ENCODE data around the gene KRT74. TPM values are rescaled to one million over a fixed set of nuclear protein-coding genes. Genes with fewer than 3 reads are reported as not detected.

KRT74 gene
- total RNA-seq, 1 experiment from 2014 or later: not detected

DNA sequence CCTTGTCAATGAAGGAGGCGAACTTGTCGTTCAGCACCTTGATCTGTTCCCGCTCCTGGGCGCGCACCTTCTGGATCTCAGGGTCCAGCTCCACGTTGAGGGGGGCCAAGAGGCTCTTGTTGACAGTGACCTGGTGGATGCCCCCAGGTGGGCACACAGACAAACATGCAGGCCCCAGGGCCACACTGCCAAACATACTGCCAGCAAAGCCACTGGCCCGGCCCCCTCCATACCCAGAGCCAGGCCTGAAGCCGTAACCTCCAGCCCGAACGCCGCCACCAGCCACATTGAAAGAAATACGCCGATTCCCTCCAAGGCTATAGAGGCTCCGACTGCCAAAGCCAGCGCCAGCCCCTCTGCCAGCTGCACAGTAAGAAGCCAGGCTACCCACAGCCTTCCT lies 337 bp downstream of the KRT74 start:
- DNase-seq (ENCODE audit: low spot score): no peak

DNA sequence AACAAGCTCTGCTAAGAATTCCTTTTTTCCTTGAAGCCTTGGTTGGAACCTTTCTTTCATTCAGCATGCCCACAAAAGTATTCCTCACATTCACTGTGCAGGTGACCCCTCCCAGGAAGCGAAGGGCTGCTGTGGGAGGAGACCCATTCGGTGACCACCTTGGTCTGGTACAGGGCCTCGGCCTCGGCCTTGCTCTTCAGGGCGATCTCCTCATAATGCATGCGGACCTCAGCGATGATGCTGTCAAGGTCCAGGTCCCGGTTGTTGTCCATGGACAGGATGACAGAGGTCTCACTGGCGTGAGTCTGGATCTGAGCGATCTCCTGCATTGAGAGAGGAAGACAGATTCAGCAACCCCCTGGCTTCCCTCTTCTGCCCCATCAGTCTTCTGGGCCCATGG lies 3.1 kb downstream of the KRT74 start:
- DNase-seq (ENCODE audit: low spot score): no peak

DNA sequence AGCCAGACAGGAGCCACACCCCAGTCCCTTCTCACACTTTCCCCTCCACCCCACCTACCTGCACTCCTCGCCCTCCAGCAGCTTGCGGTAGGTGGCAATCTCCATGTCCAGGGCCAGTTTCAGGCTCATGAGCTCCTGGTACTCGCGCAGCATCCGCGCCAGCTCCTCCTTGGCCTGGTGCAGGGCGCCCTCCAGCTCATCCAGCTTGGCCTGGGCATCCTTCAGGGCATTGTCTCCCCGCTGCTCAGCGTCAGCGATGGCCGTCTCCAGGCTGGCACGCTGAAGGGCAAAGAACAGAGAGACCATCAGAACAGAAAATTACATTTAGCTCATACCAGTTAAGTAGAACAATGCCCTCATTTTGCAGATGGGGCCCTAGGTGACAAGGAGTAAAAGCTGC lies 5.5 kb downstream of the KRT74 start:
- no peak for DNase-seq (ENCODE audit: low spot score)

DNA sequence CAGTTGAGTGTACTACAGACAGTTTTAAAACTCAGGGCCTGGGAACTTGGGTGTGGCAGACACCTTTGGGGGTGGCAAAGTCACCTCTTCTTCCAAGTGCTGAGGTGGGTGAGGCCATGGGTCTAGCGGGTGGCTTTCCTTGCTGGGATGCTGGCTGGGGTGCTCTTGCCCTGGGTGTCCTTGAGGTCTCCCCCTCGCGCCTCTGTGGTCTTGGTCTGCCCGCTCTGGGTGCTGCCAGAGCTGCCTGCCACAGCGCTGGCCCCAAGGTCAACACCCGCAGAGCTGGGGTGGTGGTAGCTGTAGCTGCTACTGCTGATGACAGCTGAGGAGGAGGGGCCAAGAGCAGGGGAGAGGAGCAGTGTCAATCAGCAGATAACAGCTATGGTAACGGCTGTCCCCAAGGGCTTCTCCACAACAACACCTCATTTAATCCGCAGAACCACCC lies 6.8 kb downstream of the KRT74 start:
- DNase-seq (ENCODE audit: low spot score): no peak

DNA sequence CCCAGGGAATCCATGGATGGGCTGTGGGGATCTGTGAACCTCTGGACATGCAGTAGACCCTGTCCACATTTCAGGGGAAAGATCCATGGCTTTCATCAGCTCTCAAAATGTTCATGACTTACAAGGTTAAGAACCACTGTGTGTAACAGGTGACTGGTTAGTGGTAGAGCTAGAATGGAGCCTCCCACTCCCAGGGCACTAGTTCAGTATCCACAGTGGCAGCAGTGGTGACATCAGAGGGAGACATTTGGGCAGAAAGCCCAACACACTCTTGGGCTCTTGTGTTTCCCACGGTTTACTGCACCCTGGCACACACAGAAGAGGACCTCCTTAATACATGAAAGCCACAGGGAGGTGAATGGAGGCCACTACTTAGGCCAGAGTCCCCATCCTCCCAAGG lies 9.1 kb downstream of the KRT74 start:
- no peak for DNase-seq (ENCODE audit: low spot score)

DNA sequence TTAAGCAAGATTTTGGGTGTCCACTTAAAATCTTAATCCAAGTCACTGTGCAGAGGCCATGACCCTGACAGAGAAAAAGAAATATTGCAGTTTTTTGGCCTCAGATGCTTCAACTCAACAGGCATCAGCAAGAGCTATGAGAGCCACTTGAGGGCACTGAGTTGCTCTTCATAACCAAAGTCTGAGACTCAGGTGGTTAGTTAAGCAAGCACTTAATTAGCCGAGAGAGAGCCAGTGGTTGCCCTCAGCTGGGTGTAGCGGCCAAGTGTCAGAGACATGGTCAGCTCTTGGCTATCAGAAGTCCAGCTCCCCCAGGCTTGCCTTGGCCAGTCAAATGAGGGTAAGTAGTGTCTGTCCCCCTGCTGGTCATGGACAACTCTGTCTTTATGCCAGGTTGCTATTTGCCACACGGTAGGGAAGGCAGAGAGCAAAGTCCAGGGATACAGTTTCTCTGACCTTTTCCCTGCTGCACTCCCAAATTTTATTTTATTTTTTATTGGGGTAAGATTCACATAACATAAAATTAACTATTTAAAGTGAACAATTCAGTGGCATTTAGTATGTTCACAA lies 11.7 kb downstream of the KRT74 start:
- DNase-seq (ENCODE audit: low spot score): no peak

DNA sequence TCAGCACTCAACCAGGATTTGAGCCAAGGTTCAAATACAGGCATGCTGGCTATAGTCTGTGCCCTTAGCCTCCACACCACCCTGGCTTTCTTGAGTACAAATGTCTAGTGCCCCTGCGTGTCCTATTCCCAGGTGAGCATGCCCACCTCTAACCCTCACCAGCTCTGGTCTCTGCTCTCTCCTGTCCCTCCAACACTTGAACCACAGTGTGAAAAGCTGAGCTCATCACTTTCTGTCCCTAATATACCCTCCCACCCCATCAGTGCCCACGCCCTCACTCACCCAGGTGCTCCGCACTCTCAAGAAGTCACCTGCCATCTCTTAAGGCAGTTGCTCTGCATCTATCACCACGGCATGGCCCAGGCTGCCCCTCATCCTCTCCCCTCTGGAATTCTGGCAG lies 13.7 kb downstream of the KRT74 start:
- DNase-seq (ENCODE audit: low spot score): no peak

DNA sequence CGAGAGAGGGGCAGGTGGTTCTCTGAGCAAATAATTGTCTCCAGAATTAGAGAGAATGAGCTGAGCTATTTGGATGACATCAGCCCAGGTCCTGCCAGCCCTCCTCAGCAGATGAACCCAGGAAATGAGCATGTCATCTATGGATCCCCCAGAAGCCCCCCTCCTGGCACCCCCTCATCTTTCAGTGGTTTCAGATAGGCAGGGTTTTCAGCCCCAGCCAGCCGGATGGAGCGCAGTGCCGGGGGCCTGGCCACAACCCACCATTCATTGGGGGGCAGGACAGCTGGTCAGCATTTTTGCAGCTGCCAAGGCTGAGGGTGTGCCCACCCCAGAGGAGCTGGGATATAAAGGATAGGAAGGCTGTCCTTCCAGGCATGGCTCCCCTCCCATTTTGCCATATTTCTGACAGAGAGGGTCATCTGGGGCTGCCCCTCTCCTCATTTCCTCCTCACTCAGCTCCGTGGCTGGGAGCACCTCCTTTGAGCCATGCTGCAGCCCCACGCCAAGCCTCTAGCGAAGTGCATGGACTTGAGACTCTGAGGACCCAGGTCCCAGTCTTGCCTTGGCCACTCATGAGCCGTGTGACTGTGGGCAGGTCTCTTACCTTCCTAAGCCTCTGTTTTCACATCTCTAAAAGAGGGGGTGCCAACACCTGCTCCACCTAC lies 14.7 kb downstream of the KRT74 start:
- DNase-seq (ENCODE audit: low spot score): no peak

DNA sequence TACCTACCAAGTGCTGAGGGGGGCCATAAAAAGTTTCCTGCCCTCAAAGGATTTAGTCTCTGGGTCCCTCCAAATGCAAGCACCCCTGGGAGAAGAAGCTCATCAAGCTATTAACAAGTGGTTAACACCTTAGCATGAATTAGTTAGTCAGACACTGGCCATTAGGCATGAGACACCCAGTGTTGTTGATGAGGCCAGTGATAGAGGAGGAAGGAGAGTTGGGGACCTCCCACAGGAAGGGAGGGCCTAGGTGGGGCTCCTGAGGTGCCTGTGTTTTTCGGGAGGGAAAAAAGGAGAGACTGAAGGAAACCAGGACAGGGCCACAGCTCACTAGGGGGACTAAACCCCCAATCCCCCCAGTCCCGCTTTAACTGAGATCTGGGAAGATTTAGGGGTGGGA lies 16.2 kb downstream of the KRT74 start:
- DNase-seq (ENCODE audit: low spot score): no peak

DNA sequence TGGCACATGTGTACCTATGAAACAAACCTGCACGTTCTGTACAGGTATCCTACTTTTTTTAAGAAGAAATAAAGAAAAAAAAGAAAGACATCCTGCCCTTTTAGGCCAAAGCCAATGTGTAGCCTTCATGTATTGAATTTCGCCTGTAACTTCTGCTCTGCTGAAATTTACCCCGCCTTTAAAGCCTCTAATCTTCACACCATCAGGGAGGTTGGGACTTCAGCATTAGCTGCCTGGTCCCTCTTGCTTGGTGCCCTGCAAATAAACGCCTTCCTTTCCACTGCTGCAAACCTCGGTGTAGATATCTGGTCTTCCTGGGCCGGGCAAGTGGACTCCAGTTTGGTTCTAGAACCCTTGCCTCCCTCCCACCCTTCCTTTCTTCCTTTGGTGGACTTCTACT lies 18.1 kb downstream of the KRT74 start:
- no peak for DNase-seq (ENCODE audit: low spot score)

DNA sequence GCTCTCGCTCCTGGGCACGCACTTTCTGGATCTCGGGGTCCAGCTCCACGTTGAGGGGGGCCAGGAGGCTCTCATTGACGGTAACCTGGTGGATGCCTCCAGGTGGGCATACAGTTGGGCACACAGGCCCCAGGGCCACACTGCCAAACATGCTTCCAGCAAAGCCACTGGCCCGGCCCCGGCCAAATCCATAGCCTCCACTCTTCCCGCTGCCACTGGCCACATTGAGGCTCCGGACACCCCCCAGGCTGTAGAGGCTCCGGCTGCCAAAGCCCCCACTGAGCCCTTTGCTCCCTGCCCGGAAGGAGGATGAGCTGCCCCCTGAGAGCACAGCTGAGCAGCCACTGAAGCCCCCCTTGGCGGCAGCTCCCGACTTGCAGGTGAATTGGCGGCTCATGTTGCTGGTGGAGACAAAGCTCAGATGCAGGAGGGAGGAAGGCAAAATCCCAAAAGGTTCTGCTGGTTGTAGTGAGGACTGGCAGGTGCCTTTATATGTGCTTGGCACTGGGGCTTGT lies 20.9 kb downstream of the KRT74 start, which contains the start of gene KRT71:
TSS of gene KRT71 (minus strand) at position 465 of the 515 bp plus-strand sequence. CDS start at position 397, 68 bp downstream.
- no peak for DNase-seq (ENCODE audit: low spot score)

DNA sequence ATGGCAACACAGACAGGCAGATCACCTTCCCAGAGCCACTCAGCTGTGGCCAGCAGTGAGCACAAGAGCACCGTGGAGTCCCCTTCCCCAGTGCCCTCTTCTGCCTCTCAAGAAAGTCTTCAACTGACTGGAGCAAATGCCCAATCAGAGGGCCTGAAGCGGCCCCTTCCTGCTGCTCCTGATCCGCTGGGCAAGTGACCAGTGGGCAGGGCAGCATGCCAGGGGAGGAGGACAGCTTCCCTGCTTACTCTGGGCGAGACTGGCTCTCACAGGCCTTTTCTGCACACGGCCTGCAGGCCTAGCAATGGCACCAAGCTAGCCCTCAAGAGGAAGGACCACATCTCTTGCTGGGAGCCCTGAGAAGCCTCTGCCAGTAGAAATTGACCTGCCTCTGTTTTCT lies 21.6 kb downstream of the KRT74 start:
- DNase-seq (ENCODE audit: low spot score): no peak

DNA sequence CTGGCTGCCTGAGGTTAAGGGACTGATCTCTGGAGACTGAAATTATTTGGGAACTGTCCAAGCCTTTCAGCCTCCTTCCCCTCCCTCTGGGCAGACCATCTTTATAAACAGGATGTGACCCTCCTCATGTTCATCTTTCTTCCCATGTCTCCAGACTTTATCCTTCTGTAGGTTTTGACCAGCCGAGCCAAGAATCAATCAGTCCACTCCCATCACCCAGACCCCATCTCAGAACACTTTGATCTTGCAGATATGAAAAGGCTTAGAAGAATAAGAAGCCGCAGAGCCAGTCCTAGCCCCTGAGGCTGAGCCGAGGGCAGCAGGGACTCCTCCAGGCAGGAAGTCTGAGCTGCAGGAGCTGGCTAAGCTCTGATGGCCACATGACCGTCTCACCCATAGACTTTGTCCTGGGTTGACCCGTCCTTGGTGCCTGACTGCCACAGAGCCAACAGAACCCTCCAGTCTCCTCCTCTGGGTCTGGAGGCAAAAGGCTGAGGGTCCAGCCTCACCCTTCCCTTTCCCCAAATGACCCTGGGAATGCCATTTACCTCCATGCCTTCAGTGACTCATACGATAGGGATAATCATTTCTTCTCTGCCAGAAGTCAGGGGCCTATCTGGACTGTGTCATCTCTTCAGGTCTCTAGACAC lies 22.3 kb downstream of the KRT74 start:
- no peak for DNase-seq (ENCODE audit: low spot score)

DNA sequence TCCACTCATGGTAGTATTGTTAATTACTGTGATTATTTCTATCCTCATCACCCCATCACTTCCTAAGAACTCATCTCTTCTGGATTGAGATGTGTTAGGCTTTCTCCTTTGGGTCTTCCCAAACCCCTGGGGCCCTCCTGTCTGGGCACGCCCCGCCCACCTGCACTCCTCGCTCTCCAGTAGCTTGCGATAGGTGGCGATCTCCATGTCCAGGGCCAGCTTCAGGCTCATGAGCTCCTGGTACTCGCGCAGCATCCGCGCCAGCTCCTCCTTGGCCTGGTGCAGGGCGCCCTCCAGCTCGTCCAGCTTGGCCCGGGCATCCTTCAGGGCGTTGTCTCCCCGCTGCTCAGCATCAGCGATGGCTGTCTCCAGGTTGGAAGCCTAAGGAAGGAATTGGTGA lies 27.5 kb downstream of the KRT74 start:
- no peak for DNase-seq (ENCODE audit: low spot score)

DNA sequence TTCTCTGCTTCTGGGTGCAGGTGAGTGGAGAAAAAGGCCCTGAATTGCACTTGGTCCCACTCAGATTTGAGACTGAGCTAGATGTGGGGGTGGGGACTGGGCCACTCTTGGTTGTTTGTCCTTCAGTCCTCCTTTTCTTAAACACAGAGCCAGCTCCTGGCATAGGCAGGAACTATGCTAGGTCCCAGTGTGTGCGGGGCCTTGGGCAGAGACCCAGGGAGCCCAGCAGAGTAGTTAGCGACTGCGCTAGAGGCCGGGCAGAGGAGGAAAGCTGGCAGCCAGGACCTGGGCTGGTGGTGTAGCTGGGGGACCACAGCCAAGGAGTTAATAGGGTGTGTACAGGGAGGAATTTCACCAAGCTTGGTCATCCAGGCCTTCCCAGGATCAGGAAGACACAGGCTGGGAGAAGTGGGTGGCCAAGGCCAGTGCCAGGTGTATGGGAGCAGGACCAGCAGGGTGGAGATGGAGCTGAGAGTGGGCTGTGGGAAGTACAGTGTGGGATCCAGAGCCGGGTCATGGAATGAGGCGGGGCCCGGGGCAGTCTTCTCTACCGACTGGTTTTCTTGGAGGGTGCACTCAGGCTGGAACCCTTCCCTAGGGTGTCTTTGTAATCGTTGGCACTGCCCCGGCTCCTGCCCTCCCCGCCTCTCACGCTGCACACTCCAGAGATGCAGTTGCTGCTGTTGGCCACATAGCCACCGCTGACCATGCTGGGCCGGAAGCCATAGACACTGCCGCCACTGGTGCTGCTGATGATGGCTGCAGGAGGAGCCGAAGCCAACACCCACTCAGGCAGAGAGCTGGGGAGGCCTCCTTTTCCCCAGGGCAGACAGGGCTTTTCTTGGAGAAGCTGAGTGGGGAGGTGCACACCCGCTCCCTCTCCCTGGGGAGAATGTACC lies 29.4 kb downstream of the KRT74 start:
- no peak for DNase-seq (ENCODE audit: low spot score)

DNA sequence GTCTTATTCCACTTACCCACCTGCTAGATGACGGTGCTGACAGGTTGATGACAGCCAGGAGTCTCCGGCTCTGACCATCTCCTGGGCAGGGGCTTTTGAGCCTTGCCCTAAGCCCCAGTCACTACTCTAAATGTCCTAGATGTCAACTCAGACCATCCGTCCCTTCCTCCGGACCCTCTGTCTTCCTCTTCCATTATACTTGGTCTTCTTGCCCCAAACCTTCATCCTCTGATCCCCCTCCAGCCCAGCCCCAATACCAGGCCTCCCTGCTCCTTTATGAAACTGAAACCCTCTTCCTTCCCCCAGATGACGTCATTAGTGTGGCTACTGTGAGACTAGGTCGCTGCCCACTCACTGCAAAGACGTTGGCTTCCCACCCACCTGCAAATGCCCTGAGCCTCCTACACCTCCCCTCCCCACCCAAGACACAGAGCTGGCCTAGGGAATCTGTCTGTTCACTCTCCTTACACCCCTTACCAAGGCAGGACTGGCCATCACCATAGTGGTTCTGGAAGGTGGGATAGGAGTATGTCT lies 30.8 kb downstream of the KRT74 start:
- no peak for DNase-seq (ENCODE audit: low spot score)

DNA sequence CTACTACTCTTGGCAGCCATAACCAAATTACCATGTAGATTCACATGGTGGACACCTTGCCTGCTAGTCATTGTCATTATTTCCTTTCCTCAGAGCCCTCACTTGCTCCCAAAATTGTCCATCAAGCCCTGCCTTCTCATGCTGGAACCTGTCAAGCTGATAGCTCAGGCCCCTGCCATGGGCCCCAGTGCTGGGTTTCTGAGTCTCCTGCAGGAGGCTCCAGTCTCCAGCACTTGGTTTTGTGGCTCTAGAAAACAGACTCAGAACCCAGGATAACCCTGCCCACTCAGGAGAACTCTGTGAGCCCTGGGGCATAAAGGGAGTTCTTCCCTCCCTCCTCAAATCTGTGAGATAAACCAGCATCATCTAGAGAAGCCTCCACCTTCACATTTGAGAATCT lies 31.5 kb downstream of the KRT74 start:
- no peak for DNase-seq (ENCODE audit: low spot score)

DNA sequence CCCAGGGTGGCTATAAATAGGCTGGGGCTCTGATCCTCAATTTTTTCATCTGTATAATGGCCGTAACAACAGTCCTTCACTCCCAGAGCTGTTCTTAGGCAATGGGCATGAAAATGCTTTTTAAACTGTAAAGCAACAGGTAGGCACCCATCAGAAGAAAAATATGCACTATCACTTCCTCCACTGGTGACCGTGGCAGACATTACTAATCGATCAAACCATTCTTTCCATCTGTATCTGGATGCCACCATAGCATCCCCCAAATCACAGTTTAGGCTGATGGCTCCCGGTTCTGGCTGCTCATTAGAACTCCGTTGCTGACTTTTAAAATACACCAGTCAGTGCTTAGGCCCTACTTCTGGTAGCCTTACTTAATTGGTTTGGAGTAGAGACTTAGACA lies 31.9 kb downstream of the KRT74 start:
- DNase-seq (ENCODE audit: low spot score): no peak

DNA sequence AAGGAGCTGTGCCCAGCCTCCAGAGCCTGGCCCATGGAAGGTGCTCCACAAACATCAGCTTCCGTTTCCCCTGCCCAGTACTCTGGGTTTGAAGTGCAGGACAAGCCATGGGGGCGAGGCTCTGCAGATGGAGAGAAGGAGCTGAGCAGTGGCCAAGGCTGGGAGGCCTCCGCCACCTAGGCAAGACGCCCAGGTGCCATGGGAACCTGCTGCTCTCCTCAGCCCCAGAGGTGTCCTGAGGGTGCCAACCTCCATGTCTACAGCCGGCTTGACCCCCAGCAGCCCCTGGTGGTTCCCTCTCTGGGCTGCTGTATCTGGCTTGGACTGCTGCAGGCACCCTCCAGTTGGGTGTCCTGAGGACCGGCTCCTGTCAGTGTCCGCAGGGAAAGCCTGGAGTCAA lies 33.1 kb downstream of the KRT74 start:
- no peak for DNase-seq (ENCODE audit: low spot score)

DNA sequence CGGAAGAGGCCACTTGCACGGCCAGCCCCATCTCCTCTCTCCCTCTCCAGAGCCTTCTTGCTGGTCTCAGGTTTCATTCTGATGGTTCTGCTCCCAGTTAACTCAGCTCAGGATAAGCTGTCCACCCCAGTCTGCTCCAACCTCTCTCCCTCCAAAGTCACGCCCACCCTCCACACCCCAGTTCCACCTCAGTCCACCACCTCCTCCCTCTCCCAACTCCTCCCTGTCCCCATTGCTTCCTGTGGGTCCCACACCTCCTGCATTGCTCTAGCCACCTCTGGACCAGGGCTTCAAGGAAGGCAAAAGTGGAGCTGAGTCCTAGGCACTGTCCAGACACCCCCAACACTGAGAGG lies 33.8 kb downstream of the KRT74 start:
- no peak for DNase-seq (ENCODE audit: low spot score)

DNA sequence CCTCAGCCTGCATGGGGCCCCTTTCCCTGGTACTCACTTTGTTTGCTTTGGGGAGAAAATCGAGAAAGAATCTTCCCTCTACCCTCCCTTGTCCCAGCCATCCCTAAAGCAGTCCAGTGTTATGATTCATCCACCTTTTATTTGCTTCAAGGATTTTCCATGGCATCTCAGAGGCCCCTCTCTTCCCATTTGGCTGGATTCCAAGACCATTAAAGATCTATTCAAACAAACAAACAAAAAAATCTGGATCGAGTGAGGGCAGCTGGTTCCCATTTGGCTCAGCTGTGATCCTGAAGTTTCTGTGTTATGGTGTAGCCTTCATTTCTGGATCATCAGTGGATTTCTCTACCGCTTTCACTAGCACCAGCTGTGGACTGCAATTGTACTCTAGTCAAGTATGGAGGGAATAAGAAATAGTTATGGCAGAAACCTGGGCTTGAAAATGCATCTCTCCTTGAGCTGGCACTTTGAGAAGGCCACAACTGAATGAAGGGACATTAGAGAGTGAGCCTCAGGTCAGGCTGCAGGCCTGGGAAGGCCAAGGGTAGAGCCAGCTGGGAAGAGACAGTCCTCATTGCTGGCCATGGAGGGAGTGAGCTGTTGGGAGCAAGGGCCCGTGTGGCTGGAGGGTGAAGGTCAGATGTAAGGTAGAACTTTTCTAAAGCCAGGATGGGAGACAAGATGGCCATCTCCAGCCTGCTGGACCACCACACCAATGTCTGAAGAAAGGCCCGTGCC lies 34.4 kb downstream of the KRT74 start:
- peak; percentile 71 for DNase-seq (ENCODE audit: low spot score)
